ENCODE measurements around the gene ABCA4. TPM values are rescaled to one million over a fixed set of nuclear protein-coding genes. Genes with fewer than 3 reads are reported as not detected.

ABCA4 gene
- total and polyA plus RNA-seq, 4 experiments from 2014 or later, result not detected

GRCh38 chr1:93965888-93966287 lies 155.1 kb downstream of the ABCA4 start:
- Histone ChIP-seq H3K9me3 (ENCODE audit: control insufficient read depth in 1 of 2, low read length in 2 of 2) (no peaks in the 10 kb centered on the region), H3K4me3 (ENCODE audit: low read length in 2 of 2) (no peak overlapping the region), H3K27me3 (ENCODE audit: insufficient read depth, low read length) (no peaks in the 10 kb centered on the region), H3K4me1 (ENCODE audit: insufficient read depth, low read length) (no peaks in the 10 kb centered on the region), H3K36me3 (ENCODE audit: insufficient read depth, low read length) (no peaks in the 10 kb centered on the region), H3K27ac (ENCODE audit: low read depth, low read length) (no peak overlapping the region)
- no peak overlapping the region for H3K4me3 Mint-ChIP-seq
- no peaks in the 10 kb centered on the region for H3K4me1 Mint-ChIP-seq
- no peak for DNase-seq
- ChIA-PET POLR2A (ENCODE audit: partially characterized antibody) (no interaction called here), CTCF (ENCODE audit: partially characterized antibody) (no interaction called here)
- H3K9me3 Mint-ChIP-seq, result no peaks in the 10 kb centered on the region
- H3K36me3 Mint-ChIP-seq, result no peaks in the 10 kb centered on the region
- intact Hi-C loops (cut with micrococcal nuclease), result no loop called here
- no peaks in the 10 kb centered on the region for H3K27me3 Mint-ChIP-seq
- H3K27ac Mint-ChIP-seq, result no peak overlapping the region

- no peak overlapping the region for H3K27ac ChIP-seq (ENCODE audit: low read depth, low read length)
- Mint-ChIP-seq H3K4me3 (no peak overlapping the region), H3K4me1 (no peaks in the 10 kb centered on the region), H3K27ac (no peak overlapping the region), H3K27me3 (peaks cover 0 to 2% of the 10 kb centered on the region in 2 donors), H3K9me3 (no peaks in the 10 kb centered on the region), H3K36me3 (no peaks in the 10 kb centered on the region)
- no peaks in the 10 kb centered on the region for H3K27me3 ChIP-seq (ENCODE audit: insufficient read depth, low read length)
- H3K4me1 ChIP-seq (ENCODE audit: insufficient read depth, low read length), result no peaks in the 10 kb centered on the region
- no peaks in the 10 kb centered on the region for H3K36me3 ChIP-seq (ENCODE audit: insufficient read depth, low read length)
- no peaks in the 10 kb centered on the region for H3K9me3 ChIP-seq (ENCODE audit: control insufficient read depth in 1 of 2, low read length in 2 of 2)
- no peak overlapping the region for H3K4me3 ChIP-seq (ENCODE audit: low read length in 2 of 2)
- DNase-seq, result no peak
- intact Hi-C loops (cut with micrococcal nuclease), result no loop called here
- POLR2A ChIA-PET (ENCODE audit: partially characterized antibody), result no interaction called here
- CTCF ChIA-PET (ENCODE audit: partially characterized antibody), result no interaction called here
Observed at GRCh38 chr1:93965256-93965655, 155.7 kb downstream of the ABCA4 start.

GRCh38 chr1:93964777-93965200 lies 156.2 kb downstream of the ABCA4 start:
- intact Hi-C loops (cut with micrococcal nuclease), result no loop called here
- Histone ChIP-seq H3K27me3 (ENCODE audit: insufficient read depth, low read length) (no peaks in the 10 kb centered on the region), H3K27ac (ENCODE audit: low read depth, low read length) (no peak overlapping the region), H3K36me3 (ENCODE audit: insufficient read depth, low read length) (no peaks in the 10 kb centered on the region), H3K9me3 (ENCODE audit: control insufficient read depth in 1 of 2, low read length in 2 of 2) (no peaks in the 10 kb centered on the region), H3K4me3 (ENCODE audit: low read length in 2 of 2) (no peak overlapping the region), H3K4me1 (ENCODE audit: insufficient read depth, low read length) (no peaks in the 10 kb centered on the region)
- Mint-ChIP-seq H3K27me3 (peaks cover 0 to 4% of the 10 kb centered on the region in 2 donors), H3K4me1 (no peaks in the 10 kb centered on the region), H3K9me3 (peaks cover 0 to 3% (median 0%) of the 10 kb centered on the region in 8 donors), H3K27ac (no peak overlapping the region), H3K4me3 (no peak overlapping the region), H3K36me3 (no peaks in the 10 kb centered on the region)
- ChIA-PET CTCF (ENCODE audit: partially characterized antibody) (no interaction called here), POLR2A (ENCODE audit: partially characterized antibody) (no interaction called here)
- DNase-seq, result no peak

- Mint-ChIP-seq H3K27ac (no peak overlapping the region), H3K9me3 (peaks cover 0 to 3% (median 0%) of the 10 kb centered on the region in 8 donors), H3K27me3 (peaks cover 0 to 4% of the 10 kb centered on the region in 2 donors), H3K36me3 (peaks cover 0 to 4% of the 10 kb centered on the region in 2 donors), H3K4me3 (no peak overlapping the region), H3K4me1 (no peaks in the 10 kb centered on the region)
- CTCF ChIA-PET (ENCODE audit: partially characterized antibody), result no interaction called here
- Histone ChIP-seq H3K27ac (ENCODE audit: low read depth, low read length) (no peak overlapping the region), H3K36me3 (ENCODE audit: insufficient read depth, low read length) (no peaks in the 10 kb centered on the region), H3K9me3 (ENCODE audit: control insufficient read depth in 1 of 2, low read length in 2 of 2) (no peaks in the 10 kb centered on the region), H3K4me1 (ENCODE audit: insufficient read depth, low read length) (no peaks in the 10 kb centered on the region), H3K4me3 (ENCODE audit: low read length in 2 of 2) (no peak overlapping the region), H3K27me3 (ENCODE audit: insufficient read depth, low read length) (no peaks in the 10 kb centered on the region)
- POLR2A ChIA-PET (ENCODE audit: partially characterized antibody), result no interaction called here
- no peak for DNase-seq
- intact Hi-C loops (cut with micrococcal nuclease), result no loop called here
Observed at GRCh38 chr1:93964096-93964776, 156.7 kb downstream of the ABCA4 start.

GRCh38 chr1:93963585-93963984 lies 157.4 kb downstream of the ABCA4 start:
- Histone ChIP-seq H3K27me3 (ENCODE audit: insufficient read depth, low read length) (no peaks in the 10 kb centered on the region), H3K9me3 (ENCODE audit: control insufficient read depth in 1 of 2, low read length in 2 of 2) (no peaks in the 10 kb centered on the region), H3K4me3 (ENCODE audit: low read length in 2 of 2) (no peak overlapping the region), H3K36me3 (ENCODE audit: insufficient read depth, low read length) (no peaks in the 10 kb centered on the region), H3K4me1 (ENCODE audit: insufficient read depth, low read length) (no peaks in the 10 kb centered on the region), H3K27ac (ENCODE audit: low read depth, low read length) (no peak overlapping the region)
- ChIA-PET POLR2A (ENCODE audit: partially characterized antibody) (no interaction called here), CTCF (ENCODE audit: partially characterized antibody) (no interaction called here)
- Mint-ChIP-seq H3K4me3 (no peak overlapping the region), H3K4me1 (no peaks in the 10 kb centered on the region), H3K27me3 (peaks cover 0 to 4% of the 10 kb centered on the region in 2 donors), H3K36me3 (peaks cover 0 to 4% of the 10 kb centered on the region in 2 donors), H3K9me3 (peaks cover 0 to 5% (median 1%) of the 10 kb centered on the region in 8 donors), H3K27ac (no peak overlapping the region)
- intact Hi-C loops (cut with micrococcal nuclease), result no loop called here
- no peak for DNase-seq

GRCh38 chr1:93961906-93962305 lies 159.0 kb downstream of the ABCA4 start:
- intact Hi-C loops (cut with micrococcal nuclease), result no loop called here
- no peaks in the 10 kb centered on the region for H3K4me1 Mint-ChIP-seq
- DNase-seq, result no peak
- Histone ChIP-seq H3K4me1 (ENCODE audit: insufficient read depth, low read length) (no peaks in the 10 kb centered on the region), H3K27ac (ENCODE audit: low read depth, low read length) (no peak overlapping the region), H3K27me3 (ENCODE audit: insufficient read depth, low read length) (no peaks in the 10 kb centered on the region), H3K4me3 (ENCODE audit: low read length in 2 of 2) (no peak overlapping the region), H3K36me3 (ENCODE audit: insufficient read depth, low read length) (no peaks in the 10 kb centered on the region), H3K9me3 (ENCODE audit: control insufficient read depth in 1 of 2, low read length in 2 of 2) (no peaks in the 10 kb centered on the region)
- H3K27ac Mint-ChIP-seq, result no peak overlapping the region
- no peak overlapping the region for H3K4me3 Mint-ChIP-seq
- ChIA-PET CTCF (ENCODE audit: partially characterized antibody) (no interaction called here), POLR2A (ENCODE audit: partially characterized antibody) (no interaction called here)
- H3K9me3 Mint-ChIP-seq, result peaks cover 0 to 21% (median 16%) of the 10 kb centered on the region in 8 donors
- H3K36me3 Mint-ChIP-seq, result peaks cover 4 to 11% of the 10 kb centered on the region in 2 donors
- peaks cover 0 to 4% of the 10 kb centered on the region in 2 donors for H3K27me3 Mint-ChIP-seq

- no peak overlapping the region for H3K4me3 ChIP-seq (ENCODE audit: low read length in 2 of 2)
- Mint-ChIP-seq H3K9me3 (peaks cover 0 to 24% (median 19%) of the 10 kb centered on the region in 8 donors), H3K4me3 (no peak overlapping the region), H3K27me3 (peaks cover 0 to 4% of the 10 kb centered on the region in 2 donors), H3K4me1 (no peaks in the 10 kb centered on the region), H3K27ac (no peak overlapping the region), H3K36me3 (peaks cover 4 to 11% of the 10 kb centered on the region in 2 donors)
- intact Hi-C loops (cut with micrococcal nuclease), result no loop called here
- H3K9me3 ChIP-seq (ENCODE audit: control insufficient read depth in 1 of 2, low read length in 2 of 2), result peaks cover 0 to 4% of the 10 kb centered on the region in 2 donors
- no peaks in the 10 kb centered on the region for H3K4me1 ChIP-seq (ENCODE audit: insufficient read depth, low read length)
- POLR2A ChIA-PET (ENCODE audit: partially characterized antibody), result no interaction called here
- no peaks in the 10 kb centered on the region for H3K36me3 ChIP-seq (ENCODE audit: insufficient read depth, low read length)
- no peak for DNase-seq
- H3K27ac ChIP-seq (ENCODE audit: low read depth, low read length), result no peak overlapping the region
- H3K27me3 ChIP-seq (ENCODE audit: insufficient read depth, low read length), result no peaks in the 10 kb centered on the region
- CTCF ChIA-PET (ENCODE audit: partially characterized antibody), result no interaction called here
Observed at GRCh38 chr1:93961443-93961842, 159.5 kb downstream of the ABCA4 start.
